Uterus (tissue), 2 donors: Measurements from ENCODE around the gene MRPL28.

Source experiments
- CTCF ChIP-seq, 4 experiments: fragments of 200-600 bp in 2 of 4; fragments of 450-650 bp in 2 of 4; sonication (generic) in 2 of 4; IDR thresholded peaks; one replicate each; pipeline ENCODE4 v1.5.1; 2016 to 2019; ENCODE audit warnings: antibody characterized with exemption in 4 of 4, mild to moderate bottlenecking in 2 of 4, moderate library complexity in 1 of 4
- POLR2A ChIP-seq, 2 donors: fragments of 450-650 bp; IDR thresholded peaks; one replicate each; pipeline ENCODE4 v1.6.1; 2016; ENCODE audit warnings: antibody characterized with exemption in 2 of 2, mild to moderate bottlenecking in 1 of 2, moderate library complexity in 1 of 2

- TF ChIP-seq CTCF (IDR thresholded peaks at IDR 0.05) (no peak), POLR2A (IDR thresholded peaks at IDR 0.05) (no peak)
Observed at GRCh38 chr16:389352-389751, 19.0 kb upstream of the MRPL28 start.
